Large intestine (tissue), 3 donors: Measurements from ENCODE around the gene MKS1. TPM values are rescaled to one million over a fixed set of nuclear protein-coding genes. Genes with fewer than 3 reads are reported as not detected.

Experiments used
- DNase-seq, 2 donors: peaks; one replicate each; pipeline versions ENCODE4 v3.0.0 to v3.0.0-alpha.2; 2013
- H3K27ac ChIP-seq: one replicate; pipeline ENCODE4 v1.5.1; 2013; ENCODE audit warnings: low read length
- H3K27me3 ChIP-seq: 2 replicates; pipeline ENCODE4 v1.6.1; 2013; ENCODE audit warnings: low read length; ENCODE audit not compliant: control insufficient read depth, insufficient read depth
- H3K36me3 ChIP-seq: 2 replicates; pipeline ENCODE4 v1.6.1; 2013; ENCODE audit warnings: low read length; ENCODE audit not compliant: control insufficient read depth, insufficient read depth
- H3K4me1 ChIP-seq: one replicate; pipeline ENCODE4 v1.6.1; 2013; ENCODE audit warnings: low read length; ENCODE audit not compliant: control insufficient read depth, insufficient read depth
- H3K4me3 ChIP-seq: one replicate; pipeline ENCODE4 v1.5.1; 2013; ENCODE audit warnings: low read length
- H3K9me3 ChIP-seq: one replicate; pipeline ENCODE4 v1.6.1; 2013; ENCODE audit warnings: mild to moderate bottlenecking, low read depth, low read length, moderate library complexity; ENCODE audit not compliant: control insufficient read depth
- WGBS: methylation state at CpG from one replicate; pipeline ENCODE4 v1.1.5; 2013; ENCODE audit warnings: low lambda C conversion rate; ENCODE audit not compliant: insufficient coverage; 5-methylcytosine and 5-hydroxymethylcytosine counted together
- polyA plus RNA-seq: library from polyadenylated mRNA; unstranded; fragments of 120-200 nt; gene quantifications from one replicate; pipeline ENCODE4 v1.2.1, GENCODE V29; 2013

The MKS1 gene
- polyA plus RNA-seq, 1 donor = 27.1 TPM

DNA sequence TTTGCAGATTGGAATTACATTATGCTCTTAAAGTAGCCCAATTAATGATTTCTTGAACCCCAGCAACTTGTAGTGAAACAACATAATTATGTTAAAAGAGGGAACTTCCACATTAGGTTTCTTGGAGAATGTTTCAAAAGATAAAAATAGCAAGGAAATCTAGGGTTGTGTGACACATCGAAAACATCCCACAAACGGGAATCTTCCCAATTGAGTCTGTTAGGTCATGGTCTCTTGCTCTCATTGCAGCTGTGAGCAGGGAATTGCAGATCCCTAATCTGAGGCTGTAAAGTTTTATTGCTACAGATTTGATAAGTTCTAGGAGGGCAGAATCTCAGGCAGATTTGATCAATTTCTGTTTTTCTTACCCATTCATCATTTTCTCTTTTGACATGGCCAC, 12.6 kb upstream of the MKS1 start:
- peak in 1 of 2 donors; percentile 20 for DNase-seq
- Histone ChIP-seq H3K4me1 (peaks cover 4% of the 10 kb centered on the region), H3K27me3 (no peaks in the 10 kb centered on the region), H3K36me3 (no peaks in the 10 kb centered on the region), H3K27ac (no peak overlapping the region), H3K9me3 (no peaks in the 10 kb centered on the region), H3K4me3 (no peak overlapping the region)
- WGBS = no CpG with 5 or more reads among the region's 2 CpGs

DNA sequence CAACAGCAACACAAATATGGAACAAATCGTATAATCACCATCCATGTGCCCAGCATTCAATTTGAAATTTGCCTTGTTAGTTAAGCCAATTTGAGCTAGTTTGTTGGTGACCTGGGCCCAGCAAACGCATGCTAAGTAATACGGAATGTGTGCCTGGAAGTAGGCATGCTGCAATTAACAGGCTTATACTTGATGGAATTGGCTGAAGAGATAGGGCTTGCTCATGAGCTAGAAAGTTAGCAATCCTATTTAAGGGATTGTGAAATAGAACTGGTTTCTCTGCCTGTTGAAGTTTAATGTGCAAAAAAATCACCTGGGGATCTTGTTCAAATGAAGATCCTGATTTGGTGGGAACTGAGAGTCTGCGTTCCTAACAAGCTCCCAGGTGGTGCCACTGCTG, 10.8 kb upstream of the MKS1 start:
- no peak for DNase-seq
- peaks cover 3% of the 10 kb centered on the region for H3K27me3 ChIP-seq
- H3K27ac ChIP-seq = no peak overlapping the region
- no peaks in the 10 kb centered on the region for H3K4me1 ChIP-seq
- H3K9me3 ChIP-seq = no peaks in the 10 kb centered on the region
- WGBS = no CpG with 5 or more reads among the region's 4 CpGs
- no peaks in the 10 kb centered on the region for H3K36me3 ChIP-seq
- H3K4me3 ChIP-seq = no peak overlapping the region

DNA sequence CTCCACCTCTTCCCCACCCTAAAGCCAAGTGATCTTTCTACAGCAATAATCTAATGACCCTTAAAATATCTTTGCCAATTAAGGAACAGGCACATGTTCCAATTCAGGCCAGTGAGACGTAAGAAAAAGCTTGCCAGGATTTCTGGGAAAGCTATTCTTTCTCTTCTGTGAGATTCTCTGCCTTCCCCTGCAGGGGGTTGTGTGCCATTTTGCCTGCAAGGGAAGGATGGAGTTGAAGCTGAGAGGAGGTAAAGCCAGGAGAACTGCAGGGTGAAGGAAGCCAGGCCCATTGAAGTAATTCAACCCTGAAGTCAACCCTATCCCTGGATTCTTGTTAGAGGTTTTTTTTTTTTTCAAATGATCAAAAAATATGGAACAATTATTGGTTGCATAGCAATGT, 10.3 kb upstream of the MKS1 start:
- H3K4me3 ChIP-seq = no peak overlapping the region
- no peak overlapping the region for H3K27ac ChIP-seq
- H3K27me3 ChIP-seq = peaks cover 3% of the 10 kb centered on the region
- H3K36me3 ChIP-seq = no peaks in the 10 kb centered on the region
- no CpG with 5 or more reads among the region's 1 CpG for WGBS
- no peak for DNase-seq
- no peaks in the 10 kb centered on the region for H3K4me1 ChIP-seq
- no peaks in the 10 kb centered on the region for H3K9me3 ChIP-seq

DNA sequence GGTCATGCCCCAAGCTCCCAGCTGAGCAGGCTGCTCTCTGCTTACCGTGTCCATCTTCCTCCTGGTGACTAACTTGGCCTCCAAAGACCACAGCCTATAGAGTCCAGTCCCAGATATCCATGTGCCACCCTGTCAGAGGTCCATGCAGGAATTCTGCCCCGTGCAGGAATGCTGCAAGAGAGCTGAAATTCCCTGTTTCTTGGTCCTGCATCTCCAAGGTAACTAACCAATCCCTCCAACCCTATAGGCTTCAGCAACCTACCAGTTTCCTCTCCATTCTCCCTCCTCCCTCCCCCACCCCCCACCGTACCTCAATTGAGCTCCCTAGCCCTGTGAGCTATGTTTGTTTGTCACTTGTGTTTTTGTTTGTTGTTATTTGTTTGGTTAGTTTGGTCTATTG, 9.6 kb upstream of the MKS1 start:
- no peaks in the 10 kb centered on the region for H3K9me3 ChIP-seq
- no peak overlapping the region for H3K4me3 ChIP-seq
- DNase-seq = no peak
- no peak overlapping the region for H3K27ac ChIP-seq
- H3K27me3 ChIP-seq = peaks cover 3% of the 10 kb centered on the region
- H3K4me1 ChIP-seq = no peaks in the 10 kb centered on the region
- no CpG with 5 or more reads among the region's 3 CpGs for WGBS
- no peaks in the 10 kb centered on the region for H3K36me3 ChIP-seq

DNA sequence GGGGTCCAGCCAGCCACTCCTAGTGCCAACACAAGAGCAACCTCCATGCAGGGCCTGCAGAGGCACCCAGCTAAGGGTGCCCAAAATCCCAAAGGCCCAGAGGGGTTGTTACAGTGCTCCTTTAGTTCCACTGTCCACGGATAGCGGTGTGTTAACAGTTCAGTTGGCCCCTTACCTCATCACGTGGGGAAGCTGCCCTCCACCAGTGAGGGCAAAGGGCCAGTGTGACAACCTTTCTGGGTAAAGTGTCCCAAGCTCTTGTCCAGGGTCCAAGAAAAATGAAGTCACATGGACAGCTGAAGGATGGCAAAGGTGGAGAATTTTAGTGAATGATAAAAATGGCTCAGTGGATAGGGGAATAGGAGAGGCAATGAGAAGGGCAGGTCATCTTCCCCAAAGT, 8.7 kb upstream of the MKS1 start:
- H3K4me1 ChIP-seq = no peaks in the 10 kb centered on the region

DNA sequence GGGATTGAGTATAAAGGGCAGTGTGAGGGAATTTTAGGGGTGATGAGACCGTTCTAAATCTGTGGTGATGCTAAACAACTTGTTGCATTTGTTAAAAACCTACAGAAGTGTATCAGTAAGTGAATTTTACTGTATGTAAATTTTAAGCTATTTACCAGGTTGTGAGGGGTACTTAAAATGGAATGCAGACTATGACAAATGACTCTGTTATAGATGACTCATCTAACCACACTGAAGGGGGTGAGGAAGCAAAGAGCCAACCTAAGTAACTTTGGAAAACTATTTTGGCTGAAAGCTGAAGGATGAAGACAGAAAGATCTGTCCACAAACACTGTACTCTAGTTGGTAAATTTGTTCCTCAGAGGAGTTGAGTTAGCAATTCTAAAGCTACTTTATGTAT, 5.3 kb upstream of the MKS1 start:
- Histone ChIP-seq H3K27ac (no peak overlapping the region), H3K4me3 (no peak overlapping the region), H3K36me3 (no peaks in the 10 kb centered on the region), H3K27me3 (peaks cover 3% of the 10 kb centered on the region), H3K4me1 (peaks cover 6% of the 10 kb centered on the region), H3K9me3 (no peaks in the 10 kb centered on the region)
- WGBS = 50% methylated on average over 1 of the region's 1 CpG
- DNase-seq = no peak

More for the DNA sequence above, 8.7 kb upstream of the MKS1 start:
- Histone ChIP-seq H3K27me3 (peaks cover 3% of the 10 kb centered on the region), H3K9me3 (no peaks in the 10 kb centered on the region), H3K4me3 (no peak overlapping the region), H3K36me3 (no peaks in the 10 kb centered on the region), H3K27ac (no peak overlapping the region)
- no CpG with 5 or more reads among the region's 3 CpGs for WGBS
- no peak for DNase-seq

DNA sequence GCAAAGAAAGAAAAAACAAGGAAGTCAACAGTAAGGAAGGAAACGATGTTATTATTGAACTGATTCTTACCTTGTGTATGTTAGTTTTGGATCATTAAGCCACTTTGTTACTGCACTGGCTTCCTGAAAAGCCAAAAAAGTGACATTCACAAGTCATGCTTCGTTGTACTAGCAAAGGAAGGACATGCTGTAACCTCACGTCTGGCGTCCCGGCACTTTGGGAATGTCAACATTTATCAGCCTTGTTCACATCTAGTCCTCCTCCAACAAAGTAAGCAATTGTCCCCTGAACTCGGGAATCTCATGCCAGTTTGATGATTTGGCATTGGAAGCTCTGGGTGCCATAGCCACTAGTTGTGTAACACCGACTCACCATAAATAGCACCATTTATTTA, 731 bp upstream of the MKS1 start:
- Histone ChIP-seq H3K4me3 (no peak overlapping the region), H3K27me3 (no peaks in the 10 kb centered on the region), H3K9me3 (no peaks in the 10 kb centered on the region), H3K27ac (no peak overlapping the region), H3K4me1 (peaks cover 6% of the 10 kb centered on the region), H3K36me3 (peaks cover 13% of the 10 kb centered on the region)
- 50% methylated on average over 2 of the region's 7 CpGs for WGBS
- DNase-seq = no peak

DNA sequence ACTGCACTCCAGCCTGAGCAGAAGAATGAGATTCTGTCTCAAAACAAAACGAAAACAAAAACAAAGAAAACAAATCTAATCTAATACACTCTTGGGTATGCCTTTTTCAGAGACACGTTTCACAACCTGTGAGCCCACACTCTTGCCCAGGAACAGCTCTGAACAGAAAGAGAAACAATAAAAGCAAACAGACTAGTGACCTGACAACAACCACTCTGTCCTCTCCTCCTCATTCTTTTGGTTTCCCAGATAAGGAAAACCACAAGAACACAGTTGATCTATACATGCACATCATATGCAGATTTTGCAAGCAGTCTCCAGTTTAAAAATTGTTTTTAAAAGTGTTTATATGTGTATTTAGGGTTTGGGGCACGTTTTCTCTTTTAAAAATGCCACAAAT, 1.3 kb downstream of the MKS1 start:
- Histone ChIP-seq H3K27ac (no peak overlapping the region), H3K36me3 (peaks cover 31% of the 10 kb centered on the region), H3K4me1 (peaks cover 6% of the 10 kb centered on the region), H3K9me3 (no peaks in the 10 kb centered on the region), H3K4me3 (no peak overlapping the region), H3K27me3 (no peaks in the 10 kb centered on the region)
- 83% methylated on average over 1 of the region's 3 CpGs for WGBS
- DNase-seq = no peak

DNA sequence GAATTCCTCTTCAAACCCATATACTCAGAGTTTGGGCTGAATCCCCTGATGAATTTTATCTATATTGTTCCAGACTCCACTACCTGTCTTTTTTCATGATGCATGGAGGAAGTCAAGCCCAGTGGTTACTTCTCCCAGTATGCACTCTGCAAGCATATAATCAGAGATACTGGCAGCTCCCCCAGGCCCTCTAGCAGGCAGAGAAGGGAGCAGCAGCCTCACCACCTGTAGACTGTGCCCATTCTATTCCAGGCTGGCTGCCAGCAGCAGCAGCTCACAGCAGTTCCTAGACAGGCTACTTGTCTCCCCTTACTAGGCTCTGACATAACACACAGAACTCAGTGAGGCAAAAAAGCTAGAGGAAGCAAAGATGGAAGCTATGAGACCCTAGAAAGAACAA, 3.4 kb downstream of the MKS1 start:
- Histone ChIP-seq H3K27me3 (no peaks in the 10 kb centered on the region), H3K9me3 (no peaks in the 10 kb centered on the region), H3K4me1 (peaks cover 6% of the 10 kb centered on the region), H3K27ac (no peak overlapping the region), H3K36me3 (peaks cover 40% of the 10 kb centered on the region), H3K4me3 (no peak overlapping the region)
- DNase-seq = no peak

DNA sequence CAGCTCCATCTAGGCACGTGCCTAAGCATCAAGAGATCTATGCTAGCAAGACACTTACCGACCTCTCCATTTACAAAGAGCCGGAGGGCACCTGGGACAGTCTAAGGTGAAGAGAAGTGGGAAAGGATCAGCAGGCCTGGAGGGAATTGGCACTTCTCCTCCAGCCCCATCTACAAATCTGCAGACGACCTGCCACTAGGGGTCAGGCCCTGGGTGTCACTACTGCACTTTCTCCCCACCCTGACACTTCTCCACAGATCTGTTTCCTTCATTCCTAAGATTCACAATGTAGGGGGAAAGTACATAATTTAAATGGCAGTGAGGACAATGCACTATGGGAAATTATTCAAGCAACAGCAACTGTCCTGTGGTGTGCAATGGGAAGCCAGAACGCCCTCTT, 8.1 kb downstream of the MKS1 start:
- whole genome bisulfite sequencing = 100% methylated on average over 1 of the region's 5 CpGs
- DNase-seq = no peak
- no peaks in the 10 kb centered on the region for H3K9me3 ChIP-seq
- peaks cover 72% of the 10 kb centered on the region for H3K36me3 ChIP-seq
- peaks cover 11% of the 10 kb centered on the region for H3K4me1 ChIP-seq
- no peaks in the 10 kb centered on the region for H3K27me3 ChIP-seq
- H3K4me3 ChIP-seq = no peak overlapping the region
- no peak overlapping the region for H3K27ac ChIP-seq

DNA sequence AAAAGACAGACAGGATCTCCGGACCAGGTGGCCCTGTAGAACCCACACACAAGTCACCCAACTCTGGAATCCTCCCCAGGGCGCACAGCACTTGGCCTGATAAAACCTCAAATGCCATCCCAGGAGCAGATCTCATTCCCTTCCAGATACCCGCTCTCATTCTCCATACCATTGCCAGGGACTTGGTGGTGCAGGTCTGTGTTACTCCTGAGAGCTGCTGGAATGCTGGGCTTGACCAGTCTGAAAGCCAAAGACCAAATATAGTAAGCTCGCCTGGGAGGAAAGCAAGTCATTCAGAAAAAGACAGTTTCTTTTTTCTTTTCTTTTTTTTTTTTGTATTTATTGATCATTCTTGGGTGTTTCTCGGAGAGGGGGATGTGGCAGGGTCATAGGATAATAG, 10.7 kb downstream of the MKS1 start:
- Histone ChIP-seq H3K27me3 (no peaks in the 10 kb centered on the region), H3K4me3 (no peak overlapping the region), H3K36me3 (peaks cover 60% of the 10 kb centered on the region), H3K27ac (peak overlapping the region; percentile 20), H3K9me3 (no peaks in the 10 kb centered on the region), H3K4me1 (peaks cover 11% of the 10 kb centered on the region)
- WGBS = no CpG with 5 or more reads among the region's 5 CpGs
- no peak for DNase-seq
